Thyroid gland (tissue), 4 donors: ENCODE results near the gene RPL21. TPM values are rescaled to one million over a fixed set of nuclear protein-coding genes. Genes with fewer than 3 reads are reported as not detected.

Experiments used
- DNase-seq, 2 donors: peaks; one replicate each; pipeline ENCODE4 v3.0.0-alpha.2; 2019
- H3K27ac ChIP-seq, 3 donors: fragments of 200-600 bp; sonication (generic); 1 replicate in 2 of 3; 2 replicates in 1 of 3; pipeline ENCODE4 v1.5.1; 2016 to 2019; ENCODE audit warnings: mild to moderate bottlenecking in 1 of 3, moderate library complexity in 1 of 3
- H3K27me3 ChIP-seq: fragments of 200-600 bp; sonication (generic); one replicate; pipeline ENCODE4 v1.5.1; 2019
- H3K36me3 ChIP-seq, 2 donors: fragments of 200-600 bp; sonication (generic); one replicate each; pipeline ENCODE4 v1.5.1; 2016 to 2019
- H3K4me1 ChIP-seq, 2 donors: fragments of 200-600 bp; sonication (generic); one replicate each; pipeline ENCODE4 v1.5.1; 2017 to 2019
- H3K4me3 ChIP-seq, 3 donors: fragments of 200-600 bp; sonication (generic); replicated peaks in 1 of 3; 1 replicate in 2 of 3; 2 replicates in 1 of 3; pipeline ENCODE4 v1.5.1; 2016; ENCODE audit warnings: mild to moderate bottlenecking in 1 of 3
- H3K9me3 ChIP-seq: fragments of 200-600 bp; sonication (generic); one replicate; pipeline ENCODE4 v1.5.1; 2017
- CTCF ChIP-seq, 6 experiments: fragments of 200-600 bp in 3 of 6; fragments of 450-650 bp in 3 of 6; sonication (generic) in 3 of 6; IDR thresholded peaks; one replicate each; pipeline ENCODE4 v1.5.1; 2016 to 2019; ENCODE audit warnings: antibody characterized with exemption in 6 of 6, mild to moderate bottlenecking in 2 of 6, inconsistent platforms in 1 of 6, moderate library complexity in 1 of 6
- POLR2A ChIP-seq, 2 donors: fragments of 450-650 bp; IDR thresholded peaks; one replicate each; pipeline ENCODE4 v1.6.1; 2017; ENCODE audit warnings: antibody characterized with exemption in 2 of 2, mild to moderate bottlenecking in 2 of 2, moderate library complexity in 1 of 2
- WGBS, 2 donors: methylation state at CpG; one replicate each; pipeline ENCODE4 v1.1.5; 2017; 5-methylcytosine and 5-hydroxymethylcytosine counted together
- intact Hi-C: fragments of 100-400 bp; cut with DNase I; formaldehyde crosslinking; loops from one replicate; pipeline ENCODE4 v1.15.1; 2023
- total RNA-seq, 4 donors: library from RNA; depleted of rRNA; stranded (reverse); fragments of >200 nt; gene quantifications; one replicate each; pipeline ENCODE4 v1.2.3, GENCODE V29; 2016

Gene RPL21
- total RNA-seq, 4 donors from 2014 or later: 553 to 1,479 (median 807) TPM

- 1% methylated on average over 41 to 54 of the region's 99 CpGs for WGBS, 2 donors
- intact Hi-C loops: loop anchor here (5.0 kb wide), 1 partner anchor 99 kb away; the partner anchor contains the start of gene USP12
These were observed 19.5 kb downstream of the RPL21 start, which contains the start of gene RASL11A for GRCh38 chr13:27270594-27271520. Gene RASL11A (plus strand): TSS chr13:27270830. CDS start chr13:27270945, 115 bp downstream.

GRCh38 chr13:27271570-27272096 is 20.3 kb downstream of the RPL21 start:
- Histone ChIP-seq H3K27me3 (no peaks in the 10 kb centered on the region), H3K9me3 (no peaks in the 10 kb centered on the region), H3K4me1 (peaks cover 0 to 4% of the 10 kb centered on the region in 2 donors), H3K36me3 (no peaks in the 10 kb centered on the region), H3K27ac (peak overlapping the region; percentile 86 to 90 (median 88)), H3K4me3 (peak overlapping the region; percentile 53 to 72 (median 54))
- DNase-seq: no peak
- WGBS, 2 donors: 17 to 40% methylated on average over 8 to 15 of the region's 15 CpGs
- intact Hi-C loops: loop anchor here (5.0 kb wide), 1 partner anchor 99 kb away; the partner anchor contains the start of gene USP12
- TF ChIP-seq CTCF (IDR thresholded peaks at IDR 0.05): no peak
- TF ChIP-seq POLR2A (IDR thresholded peaks at IDR 0.05): no peak

More at GRCh38 chr13:27270594-27271520, 19.5 kb downstream of the RPL21 start, which contains the start of gene RASL11A:
- Histone ChIP-seq H3K27me3 (no peaks in the 10 kb centered on the region), H3K4me3 (peak within 1 kb of the TSS; percentile 53 to 72 (median 54)), H3K4me1 (peaks cover 0 to 4% of the 10 kb centered on the region in 2 donors), H3K27ac (peak within 1 kb of the TSS; percentile 86 to 90 (median 88)), H3K36me3 (no peaks in the 10 kb centered on the region), H3K9me3 (no peaks in the 10 kb centered on the region)
- peak; percentile 80 for DNase-seq
- TF ChIP-seq POLR2A (IDR thresholded peaks at IDR 0.05): peak; percentile 46 to 88
- TF ChIP-seq CTCF (IDR thresholded peaks at IDR 0.05): peak; percentile 55 to 98 (median 90)

GRCh38 chr13:27273658-27274425 is 22.5 kb downstream of the RPL21 start:
- DNase-seq: no peak
- no peaks in the 10 kb centered on the region for H3K9me3 ChIP-seq
- intact Hi-C loops: loop anchor here (5.0 kb wide), 1 partner anchor 102 kb away; the partner anchor contains the start of gene USP12
- no peaks in the 10 kb centered on the region for H3K27me3 ChIP-seq
- peak overlapping the region in 1 of 3 donors; percentile 24 for H3K27ac ChIP-seq
- H3K4me1 ChIP-seq: peaks cover 0 to 4% of the 10 kb centered on the region in 2 donors
- no peaks in the 10 kb centered on the region for H3K36me3 ChIP-seq
- TF ChIP-seq CTCF (IDR thresholded peaks at IDR 0.05): no peak
- no peak for TF ChIP-seq POLR2A (IDR thresholded peaks at IDR 0.05)
- no peak overlapping the region for H3K4me3 ChIP-seq
- WGBS, 2 donors: 54 to 59% methylated on average over 4 of the region's 4 CpGs

GRCh38 chr13:27274631-27275030 is 23.3 kb downstream of the RPL21 start:
- Histone ChIP-seq H3K27me3 (no peaks in the 10 kb centered on the region), H3K36me3 (no peaks in the 10 kb centered on the region), H3K27ac (no peak overlapping the region), H3K9me3 (no peaks in the 10 kb centered on the region), H3K4me1 (peaks cover 0 to 4% of the 10 kb centered on the region in 2 donors), H3K4me3 (no peak overlapping the region)
- 58 to 75% methylated on average over 1 of the region's 1 CpG for WGBS, 2 donors
- intact Hi-C loops: loop anchor here (5.0 kb wide), 1 partner anchor 102 kb away; the partner anchor contains the start of gene USP12
- TF ChIP-seq CTCF (IDR thresholded peaks at IDR 0.05) (no peak), POLR2A (IDR thresholded peaks at IDR 0.05) (no peak)
- DNase-seq: no peak
